HG02623 (cell line): ENCODE results near the gene RHOBTB1.
"Not testable (repeated sequence)": the region's sequence is repeated elsewhere in the genome, so short reads cannot be mapped to it uniquely, and the experiment has no call there.

Experiments used
- ATAC-seq: cut with Tn5 transposase; IDR thresholded peaks from one replicate; pipeline ENCODE4 v1.9.1; 2021; ENCODE audit warnings: moderate library complexity; ENCODE audit not compliant: unreplicated experiment

The RHOBTB1 gene, protein sequence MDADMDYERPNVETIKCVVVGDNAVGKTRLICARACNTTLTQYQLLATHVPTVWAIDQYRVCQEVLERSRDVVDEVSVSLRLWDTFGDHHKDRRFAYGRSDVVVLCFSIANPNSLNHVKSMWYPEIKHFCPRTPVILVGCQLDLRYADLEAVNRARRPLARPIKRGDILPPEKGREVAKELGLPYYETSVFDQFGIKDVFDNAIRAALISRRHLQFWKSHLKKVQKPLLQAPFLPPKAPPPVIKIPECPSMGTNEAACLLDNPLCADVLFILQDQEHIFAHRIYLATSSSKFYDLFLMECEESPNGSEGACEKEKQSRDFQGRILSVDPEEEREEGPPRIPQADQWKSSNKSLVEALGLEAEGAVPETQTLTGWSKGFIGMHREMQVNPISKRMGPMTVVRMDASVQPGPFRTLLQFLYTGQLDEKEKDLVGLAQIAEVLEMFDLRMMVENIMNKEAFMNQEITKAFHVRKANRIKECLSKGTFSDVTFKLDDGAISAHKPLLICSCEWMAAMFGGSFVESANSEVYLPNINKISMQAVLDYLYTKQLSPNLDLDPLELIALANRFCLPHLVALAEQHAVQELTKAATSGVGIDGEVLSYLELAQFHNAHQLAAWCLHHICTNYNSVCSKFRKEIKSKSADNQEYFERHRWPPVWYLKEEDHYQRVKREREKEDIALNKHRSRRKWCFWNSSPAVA

DNA sequence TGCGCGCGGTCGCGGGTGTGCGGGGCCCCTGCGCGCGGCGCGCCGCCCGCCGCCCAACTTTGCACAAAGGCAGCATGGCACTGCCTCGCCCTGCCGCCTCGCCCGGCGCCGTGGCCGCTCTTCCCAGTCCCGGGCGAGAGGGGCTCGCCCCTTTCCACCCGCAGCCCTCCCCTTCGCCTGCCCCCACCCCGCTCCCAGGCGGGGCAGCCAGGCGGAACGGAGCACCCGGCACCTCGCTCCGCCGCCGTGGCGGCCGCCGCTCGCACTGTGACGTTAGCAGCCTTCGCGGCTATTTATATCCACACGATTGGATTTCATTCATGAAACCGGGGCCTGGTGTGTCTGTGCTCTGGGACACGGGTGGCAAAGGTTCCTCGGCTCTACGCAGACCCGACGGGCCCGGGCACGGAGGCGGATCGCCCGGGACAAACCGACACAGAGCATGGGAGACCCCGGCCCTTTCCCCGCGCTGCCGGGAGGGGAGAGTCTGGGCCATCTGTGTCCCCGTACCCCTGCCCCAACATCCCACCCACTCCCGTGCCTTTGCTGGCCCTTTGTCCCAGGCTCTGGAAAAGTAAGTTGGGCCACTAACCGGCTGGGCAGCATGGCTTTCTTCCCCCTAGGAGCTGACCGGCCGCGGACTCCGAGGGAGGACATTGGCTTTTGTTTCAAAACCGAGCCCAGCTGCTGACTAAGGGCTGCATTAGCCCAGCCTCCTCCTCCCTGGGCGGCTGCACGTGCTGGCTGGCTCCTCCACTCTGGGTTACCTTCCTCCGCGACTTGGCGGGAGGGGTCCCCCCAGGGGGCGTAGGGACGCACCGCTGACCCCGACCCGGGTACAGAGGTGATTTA, at the start of gene RHOBTB1:
Gene RHOBTB1, minus strand, starts transcription at position 128 of the 852 bp plus-strand sequence. CDS start 32,643 bp downstream, outside the sequence.
- ATAC-seq, result peak; percentile 38

GRCh38 chr10:60992636-60993035, 48.7 kb upstream of the RHOBTB1 start:
- ATAC-seq, result no peak

DNA sequence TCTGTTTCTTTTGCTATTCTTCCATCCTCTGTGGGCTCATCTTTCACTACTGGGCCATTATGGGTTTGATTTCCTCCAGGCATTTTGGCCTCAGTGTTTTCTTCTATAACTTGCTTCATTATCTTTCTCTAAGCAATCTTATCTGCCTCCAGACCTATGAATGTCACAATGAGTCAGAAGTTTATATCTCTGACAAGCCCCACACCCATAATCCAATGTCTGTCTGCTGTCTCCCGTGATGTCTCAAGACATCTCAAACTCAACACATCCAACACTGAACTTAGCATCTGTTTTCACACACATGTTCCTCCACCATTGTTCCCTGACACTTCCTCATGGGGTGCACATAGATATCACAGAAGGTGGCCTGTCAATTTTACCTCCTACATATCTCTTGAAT, 46.7 kb upstream of the RHOBTB1 start:
- ATAC-seq, result no peak

DNA sequence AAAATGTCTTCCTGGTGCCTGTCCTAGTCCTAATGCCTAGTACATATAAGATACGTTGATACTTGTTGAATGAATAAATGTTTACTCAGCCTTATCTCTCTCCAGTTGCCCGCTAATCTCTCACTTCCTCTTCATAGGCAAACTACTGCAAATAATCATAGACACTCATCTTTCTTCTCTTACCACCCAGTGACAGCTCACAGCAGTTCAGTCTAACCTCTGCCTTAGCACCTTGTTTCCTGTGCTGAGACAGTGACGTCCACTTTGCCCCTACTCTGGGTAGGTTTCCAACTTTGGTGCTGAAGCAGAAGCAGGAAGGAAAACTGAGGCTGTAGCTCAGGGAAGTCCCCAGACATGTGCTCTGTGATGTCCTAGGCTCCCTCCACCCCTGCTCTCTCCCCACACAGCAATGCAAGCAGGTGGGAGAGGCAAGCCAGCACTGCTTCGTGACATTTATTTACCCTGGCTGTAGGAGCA, 45.5 kb upstream of the RHOBTB1 start:
- ATAC-seq, result no peak

DNA sequence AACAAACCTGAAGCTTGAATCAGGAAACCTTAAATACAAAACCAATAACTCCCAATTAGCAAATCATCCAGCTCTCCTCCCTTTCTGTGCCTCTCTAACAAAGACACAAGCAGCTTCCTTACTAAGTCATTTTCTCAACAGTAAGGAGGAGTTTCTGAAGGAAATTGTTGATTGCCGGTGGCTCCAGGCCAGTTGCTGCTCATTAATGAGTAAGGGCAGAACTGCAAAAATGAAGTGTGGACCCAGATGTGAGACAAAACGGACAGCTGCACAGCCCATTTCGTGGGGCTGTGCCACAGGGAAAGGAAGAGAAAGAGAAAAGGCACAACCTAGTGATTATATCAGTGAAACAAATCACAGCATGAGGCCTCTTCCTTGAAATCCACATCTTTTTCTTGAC, 42.8 kb upstream of the RHOBTB1 start:
- no peak for ATAC-seq

DNA sequence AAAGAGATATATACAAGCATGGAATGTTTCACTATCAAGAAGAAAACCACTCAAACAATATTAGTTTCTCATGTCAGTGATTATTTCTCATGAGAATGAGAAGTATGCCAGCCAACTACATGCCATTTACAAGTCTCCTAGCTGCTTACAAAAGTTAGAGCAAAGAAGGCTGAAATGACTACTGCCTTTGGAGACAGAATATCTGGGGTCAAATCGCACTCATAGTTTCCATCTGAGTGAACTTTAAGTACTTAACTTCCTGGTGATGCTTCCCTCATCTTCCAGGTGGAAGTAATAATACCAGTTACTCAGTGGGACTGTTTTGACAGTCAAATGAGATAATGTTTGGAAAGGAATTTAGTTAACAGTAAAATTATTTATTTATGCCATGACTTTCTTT, 42.0 kb upstream of the RHOBTB1 start:
- no peak for ATAC-seq

DNA sequence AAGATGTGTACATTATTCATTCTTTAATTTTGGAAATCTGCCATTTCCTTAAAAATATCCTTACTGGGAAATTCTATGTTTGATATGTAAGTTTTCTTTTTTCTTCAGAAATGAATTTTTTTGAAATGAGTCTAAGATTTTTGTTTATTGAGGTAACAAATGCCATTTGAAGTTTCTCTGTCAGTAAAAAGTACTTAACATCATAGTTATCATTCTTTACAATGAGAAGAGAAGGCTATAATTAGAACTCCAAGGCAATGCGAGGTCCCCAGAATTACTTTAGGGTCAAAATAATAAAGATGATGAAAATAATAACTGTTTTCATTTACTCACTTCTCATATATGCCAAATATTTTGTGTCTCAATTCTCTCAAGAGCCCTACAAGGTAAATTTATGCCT, 37.0 kb upstream of the RHOBTB1 start:
- ATAC-seq, result no peak

- ATAC-seq, result no peak
Measured at GRCh38 chr10:60979667-60980104, 35.7 kb upstream of the RHOBTB1 start.

- ATAC-seq, result no peak
Measured at GRCh38 chr10:60978287-60979115, 34.5 kb upstream of the RHOBTB1 start.

- ATAC-seq, result no peak
Measured at GRCh38 chr10:60977161-60978122, 33.5 kb upstream of the RHOBTB1 start.

- ATAC-seq, result no peak
Measured at GRCh38 chr10:60976687-60977086, 32.7 kb upstream of the RHOBTB1 start.

GRCh38 chr10:60975716-60976115, 31.7 kb upstream of the RHOBTB1 start:
- no peak for ATAC-seq

DNA sequence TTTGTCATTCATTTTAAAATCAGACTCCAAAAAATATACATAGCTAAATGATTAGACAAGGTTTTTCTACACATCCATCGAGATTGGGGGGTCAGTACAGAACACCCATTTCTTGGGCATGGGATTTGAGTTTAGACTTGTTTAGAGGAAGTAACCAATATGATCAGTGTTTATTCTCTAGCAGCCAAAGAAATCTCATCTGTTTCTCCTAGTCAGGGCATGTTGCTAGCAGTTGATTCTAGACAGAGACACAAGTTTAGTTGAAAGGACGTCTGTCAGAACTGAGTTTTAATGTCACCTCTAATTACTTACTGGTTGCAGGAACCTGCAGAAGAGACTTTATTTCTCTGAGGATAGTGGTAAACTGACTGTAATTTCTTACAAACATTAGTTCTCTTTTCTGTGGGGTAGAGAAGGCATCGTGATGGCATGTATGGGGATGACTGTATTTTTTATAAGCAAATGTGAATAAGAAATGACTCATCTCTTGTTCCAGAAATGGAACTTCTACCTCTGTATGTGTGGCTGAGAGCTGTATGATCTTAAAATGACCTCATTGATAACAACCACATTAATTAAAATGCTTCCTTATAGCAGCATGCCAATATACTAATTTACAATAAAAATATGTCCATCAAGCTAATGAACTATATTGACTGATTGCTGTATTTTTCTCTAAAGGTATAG, 30.6 kb upstream of the RHOBTB1 start:
- ATAC-seq, result no peak

GRCh38 chr10:60973086-60973485, 29.1 kb upstream of the RHOBTB1 start:
- ATAC-seq, result no peak

DNA sequence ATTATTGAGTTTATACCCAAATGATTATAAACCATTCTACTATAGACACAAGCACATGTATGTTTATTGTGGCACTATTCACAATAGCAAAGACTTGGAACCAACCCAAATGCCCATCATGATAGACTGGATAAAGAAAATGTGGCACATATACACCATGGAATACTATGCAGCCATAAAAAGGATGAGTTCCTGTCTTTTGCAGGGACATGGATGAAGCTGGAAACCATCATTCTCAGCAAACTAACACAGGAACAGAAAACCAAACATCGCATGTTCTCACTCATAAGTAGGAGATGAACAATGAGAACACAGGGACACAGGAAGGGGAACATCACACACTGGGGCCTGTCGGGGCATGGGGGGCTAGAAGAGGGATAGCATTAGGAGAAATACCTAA, 28.2 kb upstream of the RHOBTB1 start:
- ATAC-seq, result not testable (repeated sequence)

GRCh38 chr10:60970526-60970925, 26.5 kb upstream of the RHOBTB1 start:
- ATAC-seq, result no peak

DNA sequence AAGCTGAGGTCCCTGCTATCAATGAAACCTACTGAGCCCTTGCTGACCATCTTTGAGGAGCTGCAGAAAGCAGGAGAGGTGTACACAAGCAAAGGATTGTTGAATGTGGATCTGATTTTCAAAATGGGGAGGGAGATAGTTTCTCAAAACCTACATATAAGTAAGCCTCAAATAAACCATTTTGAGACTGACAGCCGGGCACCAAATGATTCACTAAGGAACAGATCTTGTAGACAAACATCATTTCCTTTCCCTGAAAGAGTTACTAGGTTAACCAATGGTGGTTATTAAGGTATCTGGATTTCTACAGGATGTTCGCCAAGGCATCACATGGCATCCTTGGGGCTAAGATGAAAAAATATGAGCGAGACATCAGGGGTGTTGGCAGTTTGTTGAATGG, 24.5 kb upstream of the RHOBTB1 start:
- no peak for ATAC-seq

DNA sequence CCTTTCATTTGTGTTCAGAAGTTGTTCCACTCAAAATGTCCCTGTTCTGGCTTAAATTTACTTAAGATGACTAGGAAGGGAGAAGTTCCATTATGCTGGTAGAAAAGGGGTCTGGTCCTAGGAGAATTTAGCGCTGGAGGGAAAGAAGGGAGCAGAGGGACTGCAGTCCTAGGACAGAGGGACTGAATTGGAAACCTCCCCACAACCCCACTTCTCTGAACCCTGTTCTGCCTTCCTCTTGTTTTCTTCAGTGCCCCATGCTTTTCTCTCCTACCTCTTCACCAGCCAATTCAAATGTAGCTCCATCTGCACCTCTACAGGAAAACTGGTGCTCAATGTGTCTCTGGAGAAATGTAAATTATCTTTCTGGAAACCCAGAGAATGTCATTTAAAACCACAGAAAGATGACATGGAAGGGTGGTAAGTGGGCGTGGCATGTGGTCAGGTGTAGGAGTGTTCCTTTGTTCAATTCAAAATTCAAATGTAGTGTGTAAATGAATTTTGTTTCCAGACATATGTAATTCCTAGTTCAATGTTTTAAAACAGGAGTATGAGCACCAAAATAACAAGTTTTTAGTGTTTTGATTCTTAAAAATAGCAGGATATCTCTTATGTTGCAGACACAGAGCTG, 24.0 kb upstream of the RHOBTB1 start:
- no peak for ATAC-seq
